Right cardiac atrium (tissue), 5 donors: ENCODE results near the gene FIZ1. TPM values are rescaled to one million over a fixed set of nuclear protein-coding genes. Genes with fewer than 3 reads are reported as not detected.

ENCODE experiments used
- polyA plus RNA-seq: library from polyadenylated mRNA; stranded (reverse); fragments of 200-250 nt; gene quantifications from one replicate; pipeline ENCODE4 v1.2.3, GENCODE V29; 2013
- total RNA-seq, 4 donors: library from RNA; stranded (reverse); fragmentation: NEBNext Ultra II Directional; extraction: Animal tissue kit (Norgen Biotek cat#: 25700); gene quantifications; one replicate each; pipeline ENCODE4 v1.2.1, GENCODE V29; 2021
- donor health status: healthy with polysubstance abuse.
- donor health status: DM: no; HTN: yes; CAD: no.
- donor health status: DM: no; HTN: no; CAD: no.
- donor health status: DM: no; HTN: yes; CAD: no; lungs with severe emphysema.
- donor health status: DM: yes; HTN: yes; CAD: no.

FIZ1 gene
- total and polyA plus RNA-seq, 5 donors: 16.3 to 20.0 (median 18.2) TPM

Other genes starting within 250 kb of the FIZ1 start
- not detected for gene COX6B2, start 244.8 kb downstream of the FIZ1 start, total RNA-seq
- not detected for gene COX6B2, start 244.8 kb downstream of the FIZ1 start, polyA plus RNA-seq
- gene GARIN5B, start 236.3 kb downstream of the FIZ1 start, total RNA-seq: not detected
- gene GARIN5B, start 236.3 kb downstream of the FIZ1 start, polyA plus RNA-seq: not detected
- gene IL11, start 229.1 kb downstream of the FIZ1 start, total RNA-seq: not detected
- gene IL11, start 229.1 kb downstream of the FIZ1 start, polyA plus RNA-seq: not detected
- not detected for gene TMEM190, start 222.7 kb downstream of the FIZ1 start, total RNA-seq
- gene TMEM190, start 222.7 kb downstream of the FIZ1 start, polyA plus RNA-seq: not detected
- 1 to 10 TPM in 1 of 4 donors, under 1 TPM in 3; 0.47 to 1.2 (median 0.56) TPM for gene TMEM238, start 215.2 kb downstream of the FIZ1 start, total RNA-seq
- 0.14 TPM for gene TMEM238, start 215.2 kb downstream of the FIZ1 start, polyA plus RNA-seq
- gene RPL28, start 213.6 kb downstream of the FIZ1 start, total RNA-seq: 1,000 to 10,000 TPM in 1 of 4 donors, 100 to 1,000 TPM in 3; 656 to 1,015 (median 735) TPM
- gene RPL28, start 213.6 kb downstream of the FIZ1 start, polyA plus RNA-seq: 806 TPM
- 10 to 100 TPM; 21.0 to 32.7 (median 27.8) TPM for gene UBE2S, start 191.7 kb downstream of the FIZ1 start, total RNA-seq
- gene UBE2S, start 191.7 kb downstream of the FIZ1 start, polyA plus RNA-seq: 12.2 TPM
- gene SHISA7, start 156.2 kb downstream of the FIZ1 start, total RNA-seq: not detected
- gene SHISA7, start 156.2 kb downstream of the FIZ1 start, polyA plus RNA-seq: 0.05 TPM
- 10 to 100 TPM; 49.6 to 73.9 (median 62.0) TPM for gene ISOC2, start 137.9 kb downstream of the FIZ1 start, total RNA-seq
- gene ISOC2, start 137.9 kb downstream of the FIZ1 start, polyA plus RNA-seq: 111 TPM
- gene C19orf85, start 134.8 kb downstream of the FIZ1 start, total RNA-seq: not detected
- gene C19orf85, start 134.8 kb downstream of the FIZ1 start, polyA plus RNA-seq: not detected
- 1 to 10 TPM; 5.6 to 8.1 (median 6.7) TPM for gene ZNF628, start 122.9 kb downstream of the FIZ1 start, total RNA-seq
- 7.7 TPM for gene ZNF628, start 122.9 kb downstream of the FIZ1 start, polyA plus RNA-seq
- 10 to 100 TPM; 13.6 to 20.8 (median 15.0) TPM for gene NAT14, start 114.3 kb downstream of the FIZ1 start, total RNA-seq
- gene NAT14, start 114.3 kb downstream of the FIZ1 start, polyA plus RNA-seq: 15.8 TPM
- 10 to 100 TPM in 1 of 4 donors, 1 to 10 TPM in 3; 6.8 to 10.2 (median 8.1) TPM for gene SSC5D, start 111.1 kb downstream of the FIZ1 start, total RNA-seq
- gene SSC5D, start 111.1 kb downstream of the FIZ1 start, polyA plus RNA-seq: 4.4 TPM
- 100 to 1,000 TPM; 205 to 239 (median 209) TPM for gene SBK2, start 62.4 kb downstream of the FIZ1 start, total RNA-seq
- gene SBK2, start 62.4 kb downstream of the FIZ1 start, polyA plus RNA-seq: 228 TPM
- 100 to 1,000 TPM in 2 of 4 donors, 10 to 100 TPM in 2; 80.3 to 211 (median 109) TPM for gene SBK3, start 54.0 kb downstream of the FIZ1 start, total RNA-seq
- gene SBK3, start 54.0 kb downstream of the FIZ1 start, polyA plus RNA-seq: 103 TPM
- gene ZNF579, start 18.7 kb downstream of the FIZ1 start, total RNA-seq: 10 to 100 TPM; 12.4 to 15.5 (median 14.2) TPM
- gene ZNF579, start 18.7 kb downstream of the FIZ1 start, polyA plus RNA-seq: 10.2 TPM
- 10 to 100 TPM; 11.4 to 18.5 (median 17.5) TPM for gene ZNF524, start 771 bp upstream of the FIZ1 start, total RNA-seq
- gene ZNF524, start 771 bp upstream of the FIZ1 start, polyA plus RNA-seq: 27.1 TPM
- gene ZNF865, start 6.1 kb upstream of the FIZ1 start, total RNA-seq: 10 to 100 TPM; 19.4 to 20.8 (median 20.2) TPM
- gene ZNF865, start 6.1 kb upstream of the FIZ1 start, polyA plus RNA-seq: 17.2 TPM
- 10 to 100 TPM; 11.5 to 16.3 (median 13.3) TPM for gene ZNF784, start 25.0 kb upstream of the FIZ1 start, total RNA-seq
- gene ZNF784, start 25.0 kb upstream of the FIZ1 start, polyA plus RNA-seq: 13.0 TPM
- 10 to 100 TPM; 23.7 to 32.0 (median 28.9) TPM for gene ZNF580, start 41.5 kb upstream of the FIZ1 start, total RNA-seq
- 18.7 TPM for gene ZNF580, start 41.5 kb upstream of the FIZ1 start, polyA plus RNA-seq
- gene ZNF581, start 44.1 kb upstream of the FIZ1 start, total RNA-seq: 10 to 100 TPM in 1 of 4 donors, 1 to 10 TPM in 3; 7.7 to 12.5 (median 9.3) TPM
- gene ZNF581, start 44.1 kb upstream of the FIZ1 start, polyA plus RNA-seq: 6.3 TPM
- 10 to 100 TPM; 23.6 to 26.6 (median 24.3) TPM for gene CCDC106, start 48.7 kb upstream of the FIZ1 start, total RNA-seq
- 30.4 TPM for gene CCDC106, start 48.7 kb upstream of the FIZ1 start, polyA plus RNA-seq
- 100 to 1,000 TPM in 1 of 4 donors, 10 to 100 TPM in 3; 87.5 to 101 (median 90.4) TPM for gene U2AF2, start 55.5 kb upstream of the FIZ1 start, total RNA-seq
- gene U2AF2, start 55.5 kb upstream of the FIZ1 start, polyA plus RNA-seq: 76.0 TPM
- 100 to 1,000 TPM; 175 to 232 (median 208) TPM for gene EPN1, start 75.7 kb upstream of the FIZ1 start, total RNA-seq
- gene EPN1, start 75.7 kb upstream of the FIZ1 start, polyA plus RNA-seq: 187 TPM
- gene NLRP9, start 138.9 kb upstream of the FIZ1 start, total RNA-seq: not detected
- not detected for gene NLRP9, start 138.9 kb upstream of the FIZ1 start, polyA plus RNA-seq
- gene RFPL4A, start 159.6 kb upstream of the FIZ1 start, total RNA-seq: not detected
- gene RFPL4A, start 159.6 kb upstream of the FIZ1 start, polyA plus RNA-seq: not detected
- gene RFPL4AL1, start 169.6 kb upstream of the FIZ1 start, total RNA-seq: not detected
- gene RFPL4AL1, start 169.6 kb upstream of the FIZ1 start, polyA plus RNA-seq: not detected
- gene NLRP11, start 232.5 kb upstream of the FIZ1 start, total RNA-seq: not detected
- not detected for gene NLRP11, start 232.5 kb upstream of the FIZ1 start, polyA plus RNA-seq
- gene NLRP4, start 237.0 kb upstream of the FIZ1 start, total RNA-seq: not detected
- gene NLRP4, start 237.0 kb upstream of the FIZ1 start, polyA plus RNA-seq: not detected